HepG2 (cell line): ENCODE data around the gene IQCN.

Source experiments
- CTCF ChIP-seq: sonication (generic); formaldehyde crosslinking; IDR thresholded peaks from 2 replicates; pipeline ENCODE4 v1.5.0; 2020; ENCODE audit warnings: mild to moderate bottlenecking, missing genetic modification reagents, moderate library complexity
- FUBP1 ChIP-seq: sonication (generic); formaldehyde crosslinking; IDR thresholded peaks from 2 replicates; pipeline ENCODE4 v1.5.1; 2020; ENCODE audit warnings: missing genetic modification reagents, mild to moderate bottlenecking, borderline replicate concordance
- PBX3 ChIP-seq: sonication (generic); formaldehyde crosslinking; IDR thresholded peaks from 2 replicates; pipeline ENCODE4 v1.8.1; 2023; ENCODE audit warnings: missing genetic modification reagents, inconsistent platforms, borderline replicate concordance
- POLR2A ChIP-seq, 2 experiments: IDR thresholded peaks; 2 replicates each; pipeline ENCODE4 v1.6.1; 2011; ENCODE audit warnings: low read depth in 2 of 2, low read length in 2 of 2, mild to moderate bottlenecking in 1 of 2, moderate library complexity in 1 of 2; ENCODE audit not compliant: insufficient read depth in 1 of 2
- POLR2AphosphoS5 ChIP-seq: IDR thresholded peaks from 2 replicates; pipeline ENCODE4 v1.6.1; 2012; ENCODE audit warnings: low read depth, low read length
- SOX6 ChIP-seq, 2 experiments: fragments of 450-650 bp in 1 of 2; sonication (generic) in 1 of 2; formaldehyde crosslinking in 1 of 2; IDR thresholded peaks; 2 replicates each; pipeline versions ENCODE4 v1.4.0 to v1.6.1; 2017 to 2020; ENCODE audit warnings: antibody characterized with exemption in 1 of 2, mild to moderate bottlenecking in 1 of 2, missing genetic modification reagents in 1 of 2
- TARDBP ChIP-seq: sonication (generic); formaldehyde crosslinking; IDR thresholded peaks from 2 replicates; pipeline ENCODE4 v1.8.0; 2022; ENCODE audit warnings: mild to moderate bottlenecking, missing genetic modification reagents
- ZFP41 ChIP-seq: sonication (generic); formaldehyde crosslinking; IDR thresholded peaks from 2 replicates; pipeline ENCODE4 v1.4.0; 2020; ENCODE audit warnings: mild to moderate bottlenecking, missing genetic modification reagents, borderline replicate concordance
- ZNF232 ChIP-seq: sonication (generic); formaldehyde crosslinking; IDR thresholded peaks from 2 replicates; pipeline ENCODE4 v1.4.0; 2020; ENCODE audit warnings: missing genetic modification reagents, borderline replicate concordance
- ZNF367 ChIP-seq: sonication (generic); formaldehyde crosslinking; IDR thresholded peaks from 2 replicates; pipeline ENCODE4 v1.4.0; 2020; ENCODE audit warnings: missing genetic modification reagents, borderline replicate concordance
- ZNF589 ChIP-seq: sonication (generic); formaldehyde crosslinking; conservative IDR thresholded peaks from 2 replicates; pipeline ENCODE4 v1.8.0; 2022; ENCODE audit warnings: mild to moderate bottlenecking, moderate library complexity, missing genetic modification reagents

DNA sequence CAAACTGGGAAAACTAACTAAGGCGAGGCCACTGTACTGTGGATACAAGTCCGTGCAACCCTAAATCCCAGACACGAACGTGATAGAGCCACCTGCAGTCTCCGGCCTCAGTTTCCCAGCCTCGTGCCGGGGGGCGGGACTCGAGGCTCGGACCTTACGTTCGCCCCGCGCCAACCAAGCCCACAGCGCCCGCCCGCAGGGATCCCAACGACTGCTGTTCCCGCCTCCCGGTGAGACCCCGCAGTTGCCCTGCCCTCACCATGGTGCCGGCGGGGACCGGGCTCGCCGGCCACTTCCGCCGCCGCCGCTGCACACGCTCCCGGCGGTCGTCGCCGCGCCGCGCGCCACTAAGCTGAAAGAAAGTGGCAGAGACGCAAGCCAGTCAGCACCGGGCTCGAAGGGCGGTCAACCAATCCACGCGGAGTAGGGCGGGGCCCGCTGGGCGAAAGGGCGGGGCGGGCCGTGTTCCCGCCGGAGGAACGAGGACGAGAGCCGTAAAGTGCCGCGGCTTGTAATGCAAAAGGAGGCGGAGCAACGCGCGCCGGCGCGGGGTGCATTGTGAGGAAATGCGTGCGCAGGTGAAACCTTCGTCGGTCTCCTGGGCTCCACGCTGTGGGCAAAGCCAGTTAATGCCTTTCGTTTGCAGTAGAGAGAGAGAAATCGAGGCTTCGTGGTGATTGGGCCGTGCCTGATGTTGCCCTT, 48.7 kb upstream of the IQCN start, which contains the start of gene LSM4:
- TF ChIP-seq ZNF589 (CRISPR knock-in tag) (no peak), PBX3 (CRISPR knock-in tag) (no peak; the same call in 1 of the 2 replicates), FUBP1 (CRISPR knock-in tag) (no peak), ZNF367 (CRISPR knock-in tag) (no peak), POLR2A (IDR thresholded peaks at IDR 0.05; ENCODE audit: insufficient read depth in 1 of 2, low read depth in 2 of 2, low read length in 2 of 2) (peak; percentile 66 to 69), CTCF (peak; percentile 59), ZNF232 (CRISPR knock-in tag) (peak; percentile 43; the same call in 1 of the 2 replicates), ZFP41 (CRISPR knock-in tag) (no peak), TARDBP (CRISPR knock-in tag) (peak; percentile 76), SOX6 (IDR thresholded peaks at IDR 0.05) (no peak), SOX6 (CRISPR knock-in tag; IDR thresholded peaks at IDR 0.05) (no peak; the same call in 1 of the 2 replicates), POLR2AphosphoS5 (peak; percentile 71)
